Lower leg skin (tissue), 3 donors: ENCODE results near the gene PTPN2.

Experiments
- POLR2A ChIP-seq, 2 donors: fragments of 450-650 bp; IDR thresholded peaks; one replicate each; pipeline ENCODE4 v1.6.1; 2016 to 2017; ENCODE audit warnings: antibody characterized with exemption in 2 of 2, mild to moderate bottlenecking in 1 of 2, moderate library complexity in 1 of 2
- TF ChIP-seq, protein P1 (sequence below), 3 donors: fragments of 450-650 bp; IDR thresholded peaks; one replicate each; pipeline ENCODE4 v1.5.1; 2016; ENCODE audit warnings: antibody characterized with exemption in 3 of 3, mild to moderate bottlenecking in 3 of 3, moderate library complexity in 2 of 3

DNA sequence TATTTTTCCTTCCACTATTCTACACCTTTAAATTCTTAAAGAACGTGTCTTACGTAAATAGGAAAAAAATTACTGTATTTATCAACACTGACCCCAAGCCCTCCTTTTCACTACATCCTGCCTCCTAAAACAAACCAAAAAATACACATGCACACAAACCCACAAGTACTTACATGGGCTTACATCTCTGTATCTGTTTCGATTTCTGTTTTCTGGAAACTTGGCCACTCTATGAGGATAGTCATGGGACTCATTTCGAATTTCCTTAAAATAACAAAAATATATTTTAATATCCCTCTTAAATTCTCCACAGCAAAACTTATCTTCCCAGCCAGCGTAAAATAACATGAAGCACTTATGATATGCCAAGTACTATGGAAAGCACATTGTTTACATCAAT, 25.0 kb downstream of the PTPN2 start:
- TF ChIP-seq, protein P1, sequence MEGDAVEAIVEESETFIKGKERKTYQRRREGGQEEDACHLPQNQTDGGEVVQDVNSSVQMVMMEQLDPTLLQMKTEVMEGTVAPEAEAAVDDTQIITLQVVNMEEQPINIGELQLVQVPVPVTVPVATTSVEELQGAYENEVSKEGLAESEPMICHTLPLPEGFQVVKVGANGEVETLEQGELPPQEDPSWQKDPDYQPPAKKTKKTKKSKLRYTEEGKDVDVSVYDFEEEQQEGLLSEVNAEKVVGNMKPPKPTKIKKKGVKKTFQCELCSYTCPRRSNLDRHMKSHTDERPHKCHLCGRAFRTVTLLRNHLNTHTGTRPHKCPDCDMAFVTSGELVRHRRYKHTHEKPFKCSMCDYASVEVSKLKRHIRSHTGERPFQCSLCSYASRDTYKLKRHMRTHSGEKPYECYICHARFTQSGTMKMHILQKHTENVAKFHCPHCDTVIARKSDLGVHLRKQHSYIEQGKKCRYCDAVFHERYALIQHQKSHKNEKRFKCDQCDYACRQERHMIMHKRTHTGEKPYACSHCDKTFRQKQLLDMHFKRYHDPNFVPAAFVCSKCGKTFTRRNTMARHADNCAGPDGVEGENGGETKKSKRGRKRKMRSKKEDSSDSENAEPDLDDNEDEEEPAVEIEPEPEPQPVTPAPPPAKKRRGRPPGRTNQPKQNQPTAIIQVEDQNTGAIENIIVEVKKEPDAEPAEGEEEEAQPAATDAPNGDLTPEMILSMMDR (IDR thresholded peaks at IDR 0.05), result no peak
- TF ChIP-seq POLR2A (IDR thresholded peaks at IDR 0.05), result no peak
